Esophagus muscularis mucosa (tissue), 4 donors: ENCODE measurements around the gene KLF16. TPM values are rescaled to one million over a fixed set of nuclear protein-coding genes. Genes with fewer than 3 reads are reported as not detected.

Experiments used
- DNase-seq: peaks from one replicate; pipeline ENCODE4 v3.0.0-alpha.2; 2017; ENCODE audit errors: extremely low spot score
- H3K27ac ChIP-seq, 4 donors: fragments of 200-600 bp; sonication (generic); replicated peaks in 1 of 4; 1 replicate in 3 of 4; 2 replicates in 1 of 4; pipeline ENCODE4 v1.5.1; 2016 to 2019; ENCODE audit warnings: mild to moderate bottlenecking in 1 of 4
- H3K27me3 ChIP-seq, 4 donors: fragments of 200-600 bp; sonication (generic); one replicate each; pipeline versions ENCODE4 v1.5.1 to v1.6.0; 2016 to 2019
- H3K36me3 ChIP-seq, 4 donors: fragments of 200-600 bp; sonication (generic); one replicate each; pipeline ENCODE4 v1.5.1; 2016 to 2019
- H3K4me1 ChIP-seq, 4 donors: fragments of 200-600 bp; sonication (generic); one replicate each; pipeline ENCODE4 v1.5.1; 2016 to 2019
- H3K4me3 ChIP-seq, 4 donors: fragments of 200-600 bp; sonication (generic); 1 replicate in 2 of 4; 2 replicates in 2 of 4; pipeline ENCODE4 v1.5.1; 2016 to 2019; ENCODE audit warnings: mild to moderate bottlenecking in 4 of 4, moderate library complexity in 1 of 4
- H3K9me3 ChIP-seq, 4 donors: fragments of 200-600 bp; sonication (generic); 1 replicate in 3 of 4; 2 replicates in 1 of 4; pipeline ENCODE4 v1.5.1; 2016 to 2019
- EP300 ChIP-seq: sonication (generic); formaldehyde crosslinking; IDR thresholded peaks from one replicate; pipeline ENCODE4 v1.6.1; 2017; ENCODE audit warnings: antibody characterized with exemption
- POLR2A ChIP-seq: fragments of 450-650 bp; IDR thresholded peaks from one replicate; pipeline ENCODE4 v1.6.1; 2017; ENCODE audit warnings: antibody characterized with exemption, moderate library complexity, mild to moderate bottlenecking, low read depth
- POLR2AphosphoS5 ChIP-seq, 2 donors: sonication (generic); formaldehyde crosslinking; IDR thresholded peaks; one replicate each; pipeline ENCODE4 v1.6.1; 2017; ENCODE audit warnings: antibody characterized with exemption in 2 of 2
- WGBS: methylation state at CpG from one replicate; pipeline ENCODE4 v1.1.5; 2018; 5-methylcytosine and 5-hydroxymethylcytosine counted together
- intact Hi-C: fragments of 100-400 bp; cut with DNase I; formaldehyde crosslinking; loops from one replicate; pipeline ENCODE4 v1.15.1; 2023
- total RNA-seq, 4 donors: library from RNA; depleted of rRNA; stranded (reverse); fragments of >200 nt; gene quantifications; one replicate each; pipeline versions ENCODE4 v1.1.0 to v1.2.1, GENCODE V29; 2016
- TF ChIP-seq, protein P1 (sequence below), 3 experiments: fragments of 200-600 bp in 2 of 3; fragments of 450-650 bp in 1 of 3; sonication (generic) in 2 of 3; IDR thresholded peaks; one replicate each; pipeline ENCODE4 v1.5.1; 2017 to 2019; ENCODE audit warnings: antibody characterized with exemption in 3 of 3, mild to moderate bottlenecking in 2 of 3, moderate library complexity in 1 of 3

Gene KLF16
- total RNA-seq, 4 donors from 2014 or later: 2.5 to 10.8 (median 8.5) TPM

DNA sequence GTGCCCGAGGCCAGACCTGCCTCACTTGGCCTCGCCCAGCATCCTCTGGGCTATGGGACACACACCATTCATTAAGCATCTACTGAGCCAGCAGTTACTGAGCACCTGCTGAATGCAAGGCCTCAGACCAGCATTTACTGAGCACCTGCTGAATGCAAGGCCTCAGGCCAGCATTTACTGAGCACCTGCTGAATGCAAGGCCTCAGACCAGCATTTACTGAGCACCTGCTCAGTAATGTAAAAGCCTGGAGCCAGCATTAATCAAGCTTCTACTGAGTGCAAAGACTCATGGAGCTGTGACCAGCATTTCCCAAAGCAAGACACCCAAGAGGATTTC lies 55.0 kb downstream of the KLF16 start:
- no peak for DNase-seq
- intact Hi-C loops: no loop called here
- H3K27me3 ChIP-seq: no peaks in the 10 kb centered on the region
- H3K4me1 ChIP-seq: peaks cover 15 to 22% (median 20%) of the 10 kb centered on the region in 4 donors
- WGBS: no CpG with 5 or more reads among the region's 2 CpGs
- H3K9me3 ChIP-seq: no peaks in the 10 kb centered on the region
- TF ChIP-seq POLR2AphosphoS5 (IDR thresholded peaks at IDR 0.05): no peak
- TF ChIP-seq POLR2A: no peak
- no peak for TF ChIP-seq EP300
- TF ChIP-seq, protein P1, sequence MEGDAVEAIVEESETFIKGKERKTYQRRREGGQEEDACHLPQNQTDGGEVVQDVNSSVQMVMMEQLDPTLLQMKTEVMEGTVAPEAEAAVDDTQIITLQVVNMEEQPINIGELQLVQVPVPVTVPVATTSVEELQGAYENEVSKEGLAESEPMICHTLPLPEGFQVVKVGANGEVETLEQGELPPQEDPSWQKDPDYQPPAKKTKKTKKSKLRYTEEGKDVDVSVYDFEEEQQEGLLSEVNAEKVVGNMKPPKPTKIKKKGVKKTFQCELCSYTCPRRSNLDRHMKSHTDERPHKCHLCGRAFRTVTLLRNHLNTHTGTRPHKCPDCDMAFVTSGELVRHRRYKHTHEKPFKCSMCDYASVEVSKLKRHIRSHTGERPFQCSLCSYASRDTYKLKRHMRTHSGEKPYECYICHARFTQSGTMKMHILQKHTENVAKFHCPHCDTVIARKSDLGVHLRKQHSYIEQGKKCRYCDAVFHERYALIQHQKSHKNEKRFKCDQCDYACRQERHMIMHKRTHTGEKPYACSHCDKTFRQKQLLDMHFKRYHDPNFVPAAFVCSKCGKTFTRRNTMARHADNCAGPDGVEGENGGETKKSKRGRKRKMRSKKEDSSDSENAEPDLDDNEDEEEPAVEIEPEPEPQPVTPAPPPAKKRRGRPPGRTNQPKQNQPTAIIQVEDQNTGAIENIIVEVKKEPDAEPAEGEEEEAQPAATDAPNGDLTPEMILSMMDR (IDR thresholded peaks at IDR 0.05): no peak
- no peaks in the 10 kb centered on the region for H3K36me3 ChIP-seq
- H3K27ac ChIP-seq: no peak overlapping the region
- no peak overlapping the region for H3K4me3 ChIP-seq

DNA sequence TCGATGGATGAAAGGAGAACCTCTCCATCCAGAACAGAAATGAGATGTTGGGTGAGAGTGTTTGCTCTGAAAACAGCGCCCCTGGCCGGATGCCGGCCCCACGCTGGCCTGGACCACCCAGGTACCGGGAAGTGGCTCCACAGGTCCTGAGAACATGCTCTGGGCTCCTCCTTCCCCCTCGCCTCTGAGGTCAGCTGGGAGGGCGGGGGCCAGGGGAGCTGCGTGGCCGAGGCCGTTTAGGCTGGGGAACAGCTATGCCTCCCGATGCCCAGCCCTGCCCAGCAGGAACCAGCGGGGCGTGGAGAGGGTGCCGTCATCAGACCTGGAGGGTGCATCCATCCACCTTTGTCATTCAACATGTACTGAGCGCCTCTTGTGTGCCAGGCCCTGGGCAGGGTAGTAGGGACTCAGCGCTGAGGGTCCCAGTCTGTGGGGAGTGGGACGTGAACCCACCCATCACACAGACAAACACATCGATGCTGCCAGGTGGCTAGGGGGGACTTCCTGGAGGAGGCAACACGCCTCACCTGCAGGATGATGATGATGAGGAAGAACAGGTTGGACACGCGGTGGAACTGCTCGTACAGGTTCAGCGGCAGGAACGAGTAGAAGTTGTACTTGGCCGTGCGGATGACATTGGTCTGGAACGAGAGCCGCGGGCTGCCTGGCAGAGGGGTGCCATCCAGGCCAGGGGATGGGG lies 55.5 kb downstream of the KLF16 start:
- no peak overlapping the region for H3K27ac ChIP-seq
- no peak for DNase-seq
- WGBS: 69% methylated on average over 28 of the region's 30 CpGs
- no peaks in the 10 kb centered on the region for H3K36me3 ChIP-seq
- intact Hi-C loops: no loop called here
- H3K27me3 ChIP-seq: no peaks in the 10 kb centered on the region
- H3K4me3 ChIP-seq: no peak overlapping the region
- TF ChIP-seq EP300 (no peak), POLR2A (no peak), POLR2AphosphoS5 (IDR thresholded peaks at IDR 0.05) (no peak)
- TF ChIP-seq, protein P1 (IDR thresholded peaks at IDR 0.05): no peak
- H3K9me3 ChIP-seq: no peaks in the 10 kb centered on the region
- H3K4me1 ChIP-seq: peaks cover 10 to 16% (median 15%) of the 10 kb centered on the region in 4 donors

DNA sequence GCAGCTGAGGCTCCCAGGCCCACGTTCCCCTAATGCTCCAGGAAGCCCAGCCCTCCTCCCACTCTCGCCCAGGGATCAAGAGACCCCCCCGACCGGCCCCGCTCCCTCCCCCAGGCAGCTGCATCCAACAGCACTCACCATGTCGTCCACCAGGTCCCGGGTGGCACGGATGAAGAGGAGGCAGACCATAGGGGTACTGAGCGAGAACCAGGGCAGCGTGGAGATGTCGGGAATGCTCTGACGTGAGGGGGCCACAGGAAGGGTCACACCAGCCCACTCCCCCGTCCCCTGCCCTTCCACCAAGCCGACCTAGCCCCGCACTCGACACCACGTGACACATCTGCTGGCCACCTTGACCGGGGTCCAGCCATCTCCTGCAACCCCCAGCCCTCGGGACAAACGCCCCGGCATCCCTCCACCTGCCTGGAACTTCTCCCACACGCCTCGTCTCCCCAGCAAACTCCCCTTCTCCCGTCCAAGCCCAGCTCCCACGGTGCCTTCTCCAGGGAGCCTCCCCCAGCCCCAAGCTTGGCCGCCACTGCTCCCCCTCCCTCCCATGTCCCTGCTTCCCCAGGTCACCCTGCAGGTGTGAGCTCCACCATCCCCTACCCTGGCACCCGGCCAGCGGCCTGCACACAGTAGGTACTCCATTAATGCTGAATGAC lies 56.2 kb downstream of the KLF16 start:
- H3K27ac ChIP-seq: no peak overlapping the region
- no peak overlapping the region for H3K4me3 ChIP-seq
- no peaks in the 10 kb centered on the region for H3K9me3 ChIP-seq
- no peaks in the 10 kb centered on the region for H3K36me3 ChIP-seq
- TF ChIP-seq, protein P1 (IDR thresholded peaks at IDR 0.05): no peak
- TF ChIP-seq POLR2A: no peak
- no peak for TF ChIP-seq POLR2AphosphoS5 (IDR thresholded peaks at IDR 0.05)
- no peak for TF ChIP-seq EP300
- DNase-seq: no peak
- H3K27me3 ChIP-seq: no peaks in the 10 kb centered on the region
- peaks cover 8 to 11% (median 10%) of the 10 kb centered on the region in 4 donors for H3K4me1 ChIP-seq
- intact Hi-C loops: no loop called here
- WGBS: 63% methylated on average over 21 of the region's 28 CpGs

DNA sequence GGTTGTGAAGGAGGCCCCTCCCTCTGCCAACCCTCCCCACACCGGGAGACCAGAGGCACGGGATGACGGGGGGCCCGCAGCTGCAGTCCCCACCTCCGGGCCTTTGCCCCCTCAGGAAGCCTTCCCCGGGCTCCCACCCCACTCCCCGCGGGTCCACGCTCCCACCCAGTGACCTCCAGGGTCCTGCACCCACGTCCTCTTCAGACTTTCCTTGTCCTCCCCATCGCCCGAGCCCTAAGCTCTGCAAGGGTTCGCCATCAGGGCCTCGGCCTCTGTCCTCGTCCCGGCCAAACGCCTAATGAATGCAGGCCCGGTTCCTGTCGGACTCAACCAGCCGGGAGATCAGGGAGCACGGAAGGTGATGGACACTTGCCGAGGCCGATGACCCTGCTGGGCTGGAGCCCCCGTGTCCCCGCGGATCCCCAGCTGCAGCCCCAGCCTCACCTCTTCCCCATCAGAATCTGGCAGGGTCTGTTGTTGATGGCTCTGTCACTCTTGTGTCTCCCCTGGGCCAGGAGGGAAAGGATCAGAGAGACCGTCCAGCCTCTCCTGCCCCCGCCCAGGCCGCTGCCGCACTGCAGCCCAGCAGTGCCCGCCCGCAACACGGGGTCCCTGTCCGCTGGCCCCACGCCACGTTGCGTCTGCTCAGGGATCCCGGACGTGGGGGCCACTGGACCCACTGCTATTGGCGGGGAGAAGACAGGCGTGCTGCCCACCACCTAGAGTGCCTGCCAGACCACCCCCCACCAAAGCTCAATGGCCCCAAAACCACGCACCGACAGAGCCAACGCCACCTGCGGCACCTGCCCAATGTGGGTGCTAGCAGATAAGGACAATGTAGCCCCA lies 57.0 kb downstream of the KLF16 start:
- WGBS: 87% methylated on average over 35 of the region's 45 CpGs
- H3K27ac ChIP-seq: no peak overlapping the region
- peaks cover 1 to 3% (median 2%) of the 10 kb centered on the region in 4 donors for H3K4me1 ChIP-seq
- TF ChIP-seq POLR2AphosphoS5 (IDR thresholded peaks at IDR 0.05) (no peak), EP300 (no peak), POLR2A (no peak)
- TF ChIP-seq, protein P1 (IDR thresholded peaks at IDR 0.05): no peak
- H3K27me3 ChIP-seq: no peaks in the 10 kb centered on the region
- H3K36me3 ChIP-seq: no peaks in the 10 kb centered on the region
- intact Hi-C loops: no loop called here
- no peaks in the 10 kb centered on the region for H3K9me3 ChIP-seq
- H3K4me3 ChIP-seq: no peak overlapping the region
- DNase-seq: no peak
